ENCODE data around the gene ROMO1. TPM values are rescaled to one million over a fixed set of nuclear protein-coding genes. Genes with fewer than 3 reads are reported as not detected.

ROMO1 gene
- total RNA-seq, 1 donor from 2014 or later = 110 TPM

DNA sequence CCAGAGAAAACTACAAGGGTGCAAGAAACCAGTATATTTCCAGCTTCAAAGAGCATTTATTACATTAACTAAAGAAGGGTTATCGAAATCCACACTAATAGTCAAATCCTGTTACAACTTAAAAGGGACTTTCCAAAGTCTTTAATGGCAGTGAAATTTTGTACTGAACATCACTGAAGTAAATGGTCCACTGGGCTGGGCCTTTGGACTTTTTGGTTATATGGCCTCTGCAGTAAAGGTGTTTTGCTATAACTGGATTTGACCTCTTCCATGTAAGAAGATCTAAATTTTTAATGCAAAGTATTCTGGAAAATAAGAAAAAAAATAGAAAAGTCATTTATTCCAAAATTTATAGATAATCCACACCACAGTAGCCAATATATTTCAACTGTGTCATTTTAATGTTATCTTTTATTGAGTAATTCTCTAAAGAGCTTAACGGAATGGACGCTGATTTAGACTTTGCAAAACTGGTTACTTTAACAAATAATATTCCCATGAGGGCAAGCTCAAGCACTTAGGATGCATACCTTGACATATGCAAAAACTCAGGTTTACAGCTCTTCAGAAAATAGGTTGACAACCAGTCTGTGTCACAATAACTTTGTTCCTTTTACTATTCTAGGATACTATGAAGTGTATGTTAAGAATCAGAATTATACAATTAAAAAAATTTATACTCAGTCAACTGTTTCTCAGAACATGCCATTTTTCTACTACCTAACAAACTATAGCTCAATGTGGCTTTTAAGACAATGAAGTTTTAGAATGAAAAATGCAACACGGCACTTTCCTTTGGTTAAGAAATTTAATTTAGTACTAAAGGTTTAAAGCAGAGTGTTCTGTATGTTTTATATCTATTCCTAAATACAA lies 35.8 kb downstream of the ROMO1 start:
- Mint-ChIP-seq H3K4me3 (ENCODE audit: unreplicated experiment) (no peak overlapping the region), H3K27ac (ENCODE audit: unreplicated experiment) (no peak overlapping the region), H3K27me3 (ENCODE audit: unreplicated experiment) (no peaks in the 10 kb centered on the region), H3K4me1 (ENCODE audit: unreplicated experiment) (peaks cover 55% of the 10 kb centered on the region), H3K9me3 (ENCODE audit: unreplicated experiment) (no peaks in the 10 kb centered on the region), H3K36me3 (ENCODE audit: unreplicated experiment) (peaks cover 60% of the 10 kb centered on the region)
- DNase-seq (ENCODE audit: extremely low spot score, unreplicated experiment) = no peak
- TF ChIP-seq, protein P1, sequence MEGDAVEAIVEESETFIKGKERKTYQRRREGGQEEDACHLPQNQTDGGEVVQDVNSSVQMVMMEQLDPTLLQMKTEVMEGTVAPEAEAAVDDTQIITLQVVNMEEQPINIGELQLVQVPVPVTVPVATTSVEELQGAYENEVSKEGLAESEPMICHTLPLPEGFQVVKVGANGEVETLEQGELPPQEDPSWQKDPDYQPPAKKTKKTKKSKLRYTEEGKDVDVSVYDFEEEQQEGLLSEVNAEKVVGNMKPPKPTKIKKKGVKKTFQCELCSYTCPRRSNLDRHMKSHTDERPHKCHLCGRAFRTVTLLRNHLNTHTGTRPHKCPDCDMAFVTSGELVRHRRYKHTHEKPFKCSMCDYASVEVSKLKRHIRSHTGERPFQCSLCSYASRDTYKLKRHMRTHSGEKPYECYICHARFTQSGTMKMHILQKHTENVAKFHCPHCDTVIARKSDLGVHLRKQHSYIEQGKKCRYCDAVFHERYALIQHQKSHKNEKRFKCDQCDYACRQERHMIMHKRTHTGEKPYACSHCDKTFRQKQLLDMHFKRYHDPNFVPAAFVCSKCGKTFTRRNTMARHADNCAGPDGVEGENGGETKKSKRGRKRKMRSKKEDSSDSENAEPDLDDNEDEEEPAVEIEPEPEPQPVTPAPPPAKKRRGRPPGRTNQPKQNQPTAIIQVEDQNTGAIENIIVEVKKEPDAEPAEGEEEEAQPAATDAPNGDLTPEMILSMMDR (IDR thresholded peaks at IDR 0.05) = no peak

- H3K9me3 Mint-ChIP-seq (ENCODE audit: unreplicated experiment) = no peaks in the 10 kb centered on the region
- DNase-seq (ENCODE audit: extremely low spot score, unreplicated experiment) = no peak
- TF ChIP-seq, protein P1 (IDR thresholded peaks at IDR 0.05) = no peak
- no peaks in the 10 kb centered on the region for H3K27me3 Mint-ChIP-seq (ENCODE audit: unreplicated experiment)
- peaks cover 58% of the 10 kb centered on the region for H3K36me3 Mint-ChIP-seq (ENCODE audit: unreplicated experiment)
- H3K4me1 Mint-ChIP-seq (ENCODE audit: unreplicated experiment) = peaks cover 55% of the 10 kb centered on the region
- H3K27ac Mint-ChIP-seq (ENCODE audit: unreplicated experiment) = no peak overlapping the region
- no peak overlapping the region for H3K4me3 Mint-ChIP-seq (ENCODE audit: unreplicated experiment)
Measured at GRCh38 chr20:35735826-35736470, 36.7 kb downstream of the ROMO1 start.

DNA sequence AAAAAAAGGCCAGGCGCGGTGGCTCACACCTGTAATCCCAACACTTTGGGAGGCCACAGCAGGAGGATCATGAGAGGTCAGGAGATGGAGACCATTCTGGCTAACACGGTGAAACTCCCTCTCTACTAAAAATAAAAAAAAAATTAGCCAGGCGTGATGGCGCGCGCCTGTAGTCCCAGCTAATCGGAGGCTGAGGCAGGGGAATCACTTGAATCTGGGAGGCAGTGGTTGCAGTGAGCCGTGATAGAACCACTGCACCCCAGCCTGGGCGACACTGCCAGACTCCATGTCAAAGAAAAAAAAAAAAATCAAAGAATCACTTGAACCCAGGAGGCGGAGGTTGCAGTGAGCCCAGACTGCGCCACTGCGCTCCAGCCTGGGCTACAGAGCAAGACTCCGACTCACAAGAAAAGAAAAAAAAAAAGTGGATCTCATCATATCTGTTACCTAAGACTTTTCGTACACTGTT lies 38.7 kb downstream of the ROMO1 start:
- no peak overlapping the region for H3K27ac Mint-ChIP-seq (ENCODE audit: unreplicated experiment)
- no peak for DNase-seq (ENCODE audit: extremely low spot score, unreplicated experiment)
- H3K27me3 Mint-ChIP-seq (ENCODE audit: unreplicated experiment) = no peaks in the 10 kb centered on the region
- TF ChIP-seq, protein P1 (IDR thresholded peaks at IDR 0.05) = no peak
- peaks cover 52% of the 10 kb centered on the region for H3K36me3 Mint-ChIP-seq (ENCODE audit: unreplicated experiment)
- H3K4me3 Mint-ChIP-seq (ENCODE audit: unreplicated experiment) = no peak overlapping the region
- H3K9me3 Mint-ChIP-seq (ENCODE audit: unreplicated experiment) = no peaks in the 10 kb centered on the region
- H3K4me1 Mint-ChIP-seq (ENCODE audit: unreplicated experiment) = peaks cover 51% of the 10 kb centered on the region

- peaks cover 58% of the 10 kb centered on the region for H3K4me1 Mint-ChIP-seq (ENCODE audit: unreplicated experiment)
- no peak for DNase-seq (ENCODE audit: extremely low spot score, unreplicated experiment)
- peak overlapping the region; percentile 28 for H3K27ac Mint-ChIP-seq (ENCODE audit: unreplicated experiment)
- peak overlapping the region; percentile 22 for H3K4me3 Mint-ChIP-seq (ENCODE audit: unreplicated experiment)
- no peaks in the 10 kb centered on the region for H3K9me3 Mint-ChIP-seq (ENCODE audit: unreplicated experiment)
- TF ChIP-seq, protein P1 (IDR thresholded peaks at IDR 0.05) = no peak
- H3K36me3 Mint-ChIP-seq (ENCODE audit: unreplicated experiment) = peaks cover 48% of the 10 kb centered on the region
- H3K27me3 Mint-ChIP-seq (ENCODE audit: unreplicated experiment) = no peaks in the 10 kb centered on the region
Measured at GRCh38 chr20:35738410-35739179, 39.4 kb downstream of the ROMO1 start.

Measured in osteocyte (in vitro differentiated cells).